Measurements from ENCODE around the gene CAMK4. TPM values are rescaled to one million over a fixed set of nuclear protein-coding genes. Genes with fewer than 3 reads are reported as not detected.

CAMK4 gene
- total RNA-seq, 1 donor from 2014 or later, result 3.0 TPM

- DNase-seq (ENCODE audit: low spot score), result no peak
Measured at GRCh38 chr5:111422747-111423720, 198.8 kb downstream of the CAMK4 start.

DNA sequence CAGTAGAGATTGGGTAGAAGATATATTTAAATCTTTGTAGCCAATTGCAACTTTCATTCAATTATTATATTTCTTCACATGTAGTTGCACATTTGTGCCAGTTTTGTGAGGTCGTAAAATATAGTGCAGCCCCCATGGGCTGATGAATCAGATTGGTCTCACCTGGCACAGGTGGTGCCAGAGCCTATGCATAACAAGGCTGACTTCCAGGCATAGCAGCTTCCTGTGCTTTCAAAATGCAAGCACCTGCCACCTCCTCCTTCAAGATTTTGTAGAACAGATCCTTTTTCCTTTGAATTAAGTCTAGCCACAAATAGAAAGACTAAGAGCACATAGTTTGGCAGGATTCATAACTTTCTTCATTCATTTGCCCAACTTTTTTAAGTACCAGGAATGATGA lies 201.0 kb downstream of the CAMK4 start:
- no peak for DNase-seq (ENCODE audit: low spot score)

DNA sequence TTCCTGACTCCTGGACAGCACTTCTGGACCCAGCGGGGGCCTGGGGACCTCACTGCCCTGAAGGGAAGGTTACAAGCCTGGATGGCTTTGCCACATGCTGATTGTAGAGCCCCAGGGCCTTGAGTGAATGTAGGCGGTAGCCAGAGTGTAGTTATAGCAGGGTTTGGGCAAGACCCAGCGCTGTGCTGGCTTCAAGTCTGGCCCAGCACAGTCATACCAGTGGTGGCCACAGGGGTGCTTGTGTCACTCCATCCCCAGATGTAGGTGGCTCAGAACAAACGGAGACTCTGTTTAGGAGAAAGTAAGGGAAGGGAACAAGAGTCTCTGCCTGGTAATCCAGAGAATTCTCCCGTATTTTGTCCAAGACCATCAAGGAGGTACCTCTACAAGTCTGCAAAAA lies 203.6 kb downstream of the CAMK4 start:
- DNase-seq (ENCODE audit: low spot score), result no peak

- no peak for DNase-seq (ENCODE audit: low spot score)
Measured at GRCh38 chr5:111432883-111433536, 208.8 kb downstream of the CAMK4 start.

GRCh38 chr5:111434800-111435199 lies 210.6 kb downstream of the CAMK4 start:
- DNase-seq (ENCODE audit: low spot score), result no peak

- no peak for DNase-seq (ENCODE audit: low spot score)
Measured at GRCh38 chr5:111439473-111440075, 215.4 kb downstream of the CAMK4 start.

GRCh38 chr5:111447099-111447498 lies 222.9 kb downstream of the CAMK4 start:
- DNase-seq (ENCODE audit: low spot score), result no peak

DNA sequence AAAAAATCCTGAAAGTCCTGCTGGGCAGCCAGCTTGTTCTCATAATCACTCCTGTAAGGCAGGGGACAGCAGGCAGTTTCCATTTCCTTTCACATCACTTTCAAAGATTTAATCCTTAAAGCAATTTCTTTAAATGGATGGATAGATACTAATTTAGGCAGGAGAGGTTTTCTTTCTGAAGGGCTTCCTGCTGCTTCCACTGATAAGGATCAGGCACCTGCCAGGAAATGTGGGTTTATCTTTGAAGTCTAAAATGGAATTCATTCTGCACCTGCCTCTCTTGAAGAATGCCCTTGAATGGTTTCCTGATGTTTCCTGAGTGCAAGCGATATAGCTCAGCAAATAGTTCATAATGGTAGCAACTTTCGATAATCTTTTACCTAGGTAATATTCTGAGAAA lies 223.6 kb downstream of the CAMK4 start:
- no peak for DNase-seq (ENCODE audit: low spot score)

DNA sequence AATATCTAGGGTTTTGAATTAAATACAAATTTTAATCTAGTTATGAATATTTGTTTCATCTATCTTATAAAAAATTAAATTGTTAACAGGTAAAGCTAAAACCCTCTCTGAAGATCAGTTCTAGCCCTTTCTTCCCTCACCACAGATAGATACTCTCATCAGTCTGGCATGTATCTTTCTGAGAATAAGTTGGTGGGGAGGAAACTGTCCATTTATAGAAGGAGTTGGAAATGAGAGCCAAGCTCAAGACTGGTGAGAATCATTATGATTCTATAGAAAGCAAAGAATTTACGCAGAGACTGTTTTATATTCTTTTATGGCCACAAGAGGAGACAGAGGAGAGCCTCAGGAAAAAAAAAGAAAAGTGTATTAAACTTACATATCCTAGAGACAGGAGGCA lies 229.1 kb downstream of the CAMK4 start:
- DNase-seq (ENCODE audit: low spot score), result no peak

- DNase-seq (ENCODE audit: low spot score), result no peak
Measured at GRCh38 chr5:111453747-111454146, 229.6 kb downstream of the CAMK4 start.

DNA sequence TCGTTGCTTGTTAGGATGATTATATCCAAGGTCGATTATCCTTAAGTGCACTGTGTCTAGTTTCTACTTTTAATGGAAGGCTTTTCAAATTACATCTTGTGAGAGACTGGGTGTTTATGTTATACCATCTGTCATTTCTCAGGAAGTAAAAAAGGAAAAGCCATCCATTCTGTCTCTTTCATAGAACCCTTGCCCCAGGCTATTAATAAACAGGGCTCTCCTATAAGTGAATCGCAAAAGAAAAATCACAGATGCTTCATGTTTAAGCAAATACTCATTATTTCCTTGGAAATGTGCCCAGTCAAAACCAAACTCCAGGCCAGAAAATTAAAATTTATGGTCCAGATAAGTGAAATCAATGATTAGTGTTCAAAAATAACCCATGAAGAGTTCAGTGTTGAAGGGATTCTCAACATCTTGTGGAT lies 230.0 kb downstream of the CAMK4 start:
- no peak for DNase-seq (ENCODE audit: low spot score)

DNA sequence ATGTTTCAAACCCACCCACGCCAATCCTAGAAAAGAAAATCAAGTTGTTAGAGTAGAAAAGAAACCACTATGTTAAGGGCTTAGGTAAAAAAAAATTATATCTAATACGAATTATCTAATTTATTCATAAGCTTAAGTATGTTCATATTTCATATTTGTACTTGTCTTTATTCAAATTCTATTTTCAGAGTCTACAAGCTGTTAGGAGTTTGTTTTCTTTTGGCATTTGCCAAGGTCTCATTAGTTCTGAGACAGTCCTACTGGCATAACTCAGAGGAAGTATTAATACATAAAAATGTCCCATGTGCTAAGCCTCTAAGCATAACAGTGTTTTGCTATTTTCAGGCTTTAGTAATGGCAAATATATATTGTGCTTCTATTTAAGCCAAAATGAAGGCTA lies 230.6 kb downstream of the CAMK4 start:
- no peak for DNase-seq (ENCODE audit: low spot score)

- DNase-seq (ENCODE audit: low spot score), result no peak
Measured at GRCh38 chr5:111461255-111461671, 237.1 kb downstream of the CAMK4 start.

DNA sequence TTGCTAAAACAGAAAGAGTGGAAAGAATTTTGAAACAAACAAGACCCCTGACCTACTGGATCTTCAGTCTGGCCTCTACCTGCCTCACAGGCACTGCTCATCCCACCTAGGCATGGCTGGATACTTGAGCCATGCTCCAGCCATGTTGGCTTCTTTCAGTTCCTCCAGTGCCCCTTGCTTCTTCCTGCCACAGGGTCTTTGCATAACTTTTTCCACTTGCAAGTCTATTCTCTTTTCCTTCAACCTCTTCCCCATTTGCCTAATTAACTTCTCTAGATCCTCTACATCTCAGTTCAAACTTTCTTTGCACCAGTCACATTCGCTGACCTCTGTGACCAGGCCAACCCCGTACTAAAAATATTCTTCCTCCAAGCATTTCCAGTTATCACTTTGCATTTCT lies 237.8 kb downstream of the CAMK4 start:
- no peak for DNase-seq (ENCODE audit: low spot score)

DNA sequence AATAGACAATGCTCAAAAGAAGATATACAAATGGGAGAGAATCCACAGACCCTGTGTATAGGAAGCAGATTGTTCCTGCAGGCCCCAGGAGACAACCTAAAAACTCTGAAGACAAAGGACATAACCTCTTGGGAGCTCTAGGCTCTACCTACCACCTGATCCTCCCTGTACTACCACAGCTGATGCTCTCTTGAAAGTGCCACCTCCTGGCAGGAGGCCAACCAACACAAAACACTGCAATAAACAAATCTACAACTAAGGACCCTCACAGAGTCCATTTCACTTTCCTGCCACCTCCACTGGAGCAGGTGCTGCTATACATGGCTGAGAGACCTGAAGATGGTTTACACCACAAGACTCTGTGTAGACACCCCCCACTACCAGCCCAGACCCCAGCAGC lies 239.1 kb downstream of the CAMK4 start:
- no peak for DNase-seq (ENCODE audit: low spot score)

- no peak for DNase-seq (ENCODE audit: low spot score)
Measured at GRCh38 chr5:111469293-111469896, 245.2 kb downstream of the CAMK4 start.

DNA sequence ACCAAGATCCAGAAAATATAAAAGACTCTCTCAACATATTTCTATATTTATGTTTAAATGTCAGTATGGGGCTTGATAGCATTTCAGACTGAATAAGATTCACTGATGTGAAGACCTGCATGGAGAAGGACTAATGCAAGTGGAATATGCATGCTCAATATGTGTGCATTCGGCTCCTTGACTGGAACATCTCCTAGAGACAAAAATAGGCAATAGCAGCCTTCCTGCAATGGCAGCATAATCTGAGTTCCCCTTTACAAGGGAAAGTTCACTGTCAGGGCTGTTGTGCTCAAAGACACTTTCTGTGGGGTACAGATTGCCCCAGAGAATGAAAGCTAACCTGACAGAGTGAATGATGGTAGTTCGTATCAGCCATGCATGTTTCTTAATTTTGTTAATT lies 245.7 kb downstream of the CAMK4 start:
- DNase-seq (ENCODE audit: low spot score), result no peak

DNA sequence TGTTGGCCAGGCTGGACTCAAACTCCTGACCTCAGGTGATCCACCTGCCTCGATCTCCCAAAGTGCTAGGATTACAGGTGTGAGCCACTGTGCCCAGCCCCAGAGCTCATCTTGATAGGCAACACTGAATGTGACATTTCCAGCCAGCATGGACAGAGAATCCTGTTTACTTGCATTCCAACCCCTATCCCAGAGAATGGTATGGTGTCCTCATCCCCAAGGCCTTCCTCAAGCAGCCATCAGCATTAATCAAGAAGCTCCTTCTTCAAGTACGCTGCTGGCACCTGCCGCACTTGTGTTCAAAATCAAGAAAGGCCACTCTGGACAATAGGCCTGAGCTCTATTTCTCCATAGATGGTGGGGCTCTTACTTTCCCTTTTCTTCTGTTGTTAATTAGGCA lies 247.9 kb downstream of the CAMK4 start:
- DNase-seq (ENCODE audit: low spot score), result no peak

GRCh38 chr5:111472579-111472978 lies 248.4 kb downstream of the CAMK4 start:
- DNase-seq (ENCODE audit: low spot score), result no peak

GRCh38 chr5:111478266-111478665 lies 254.1 kb downstream of the CAMK4 start:
- DNase-seq (ENCODE audit: low spot score), result no peak

DNA sequence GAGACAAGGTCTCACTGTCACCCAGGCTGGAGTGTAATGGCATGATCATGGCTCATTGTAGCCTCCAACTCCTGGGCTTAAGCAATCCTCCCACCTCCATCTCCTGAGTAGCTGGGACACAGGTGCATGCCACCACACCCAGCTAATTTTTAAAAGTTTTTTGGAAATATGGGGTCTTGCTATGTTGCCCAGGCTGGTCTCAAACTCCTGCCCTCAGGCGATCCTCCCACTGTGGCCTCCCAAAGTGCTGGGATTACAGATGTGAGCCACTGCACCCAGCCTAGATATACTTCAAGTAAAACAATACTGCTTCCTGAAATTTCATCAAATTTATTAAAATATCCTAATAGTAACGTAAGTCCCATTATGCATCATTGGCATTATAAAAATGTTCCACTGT lies 254.7 kb downstream of the CAMK4 start:
- no peak for DNase-seq (ENCODE audit: low spot score)

DNA sequence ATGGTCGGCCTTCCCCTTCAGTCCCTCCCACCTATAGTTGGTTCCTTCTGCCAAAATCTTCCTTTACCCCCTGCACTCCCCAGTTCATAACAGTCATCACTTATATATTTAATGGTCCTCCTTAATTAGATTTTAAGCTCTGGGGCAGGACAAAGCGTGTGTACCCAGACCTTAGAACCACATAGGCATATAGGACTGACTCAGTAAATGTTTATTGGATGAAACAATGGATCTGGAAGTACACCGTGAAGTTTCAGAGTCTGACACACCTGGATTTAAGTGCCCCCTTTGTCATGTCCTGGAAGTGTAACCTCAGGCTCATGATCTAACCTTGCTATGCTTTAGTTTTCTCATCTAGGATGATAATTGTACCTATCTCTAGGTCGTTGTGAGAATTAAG lies 256.2 kb downstream of the CAMK4 start:
- no peak for DNase-seq (ENCODE audit: low spot score)
